Chondrocyte (in vitro differentiated cells): ENCODE measurements around the gene GAS2L3. TPM values are rescaled to one million over a fixed set of nuclear protein-coding genes. Genes with fewer than 3 reads are reported as not detected.
A peak's percentile ranks its signal among the peaks of the same experiment; 100 is the strongest.

ENCODE experiments used
- DNase-seq: peaks from one replicate; pipeline ENCODE4 v3.0.0; 2021; ENCODE audit warnings: mixed read lengths, low spot score
- H3K27ac Mint-ChIP-seq: one replicate; pipeline ENCODE4 v1.8.0; 2021; ENCODE audit warnings: mild to moderate bottlenecking, moderate library complexity, mixed read lengths; ENCODE audit not compliant: unreplicated experiment
- H3K27me3 Mint-ChIP-seq: 2 replicates; pipeline ENCODE4 v1.8.0; 2021; ENCODE audit warnings: low read depth, mixed read lengths
- H3K36me3 Mint-ChIP-seq: 2 replicates; pipeline ENCODE4 v1.8.0; 2021; ENCODE audit warnings: low read depth, mixed read lengths
- H3K4me1 Mint-ChIP-seq: 2 replicates; pipeline ENCODE4 v1.8.0; 2021; ENCODE audit warnings: low read depth, mild to moderate bottlenecking, mixed read lengths
- H3K4me3 Mint-ChIP-seq: one replicate; pipeline ENCODE4 v1.8.0; 2021; ENCODE audit warnings: mild to moderate bottlenecking, moderate library complexity, mixed read lengths; ENCODE audit not compliant: unreplicated experiment
- H3K9me3 Mint-ChIP-seq: 2 replicates; pipeline ENCODE4 v1.8.0; 2021; ENCODE audit warnings: low read depth, mixed read lengths
- total RNA-seq: library from RNA; stranded (reverse); gene quantifications from 3 replicates; pipeline ENCODE4 v1.2.1, GENCODE V29; 2021
- TF ChIP-seq, protein P1 (sequence below): fragments of 200-600 bp; sonication (generic); IDR thresholded peaks from 2 replicates; pipeline ENCODE4 v1.5.0; 2021; ENCODE audit warnings: antibody characterized with exemption, mild to moderate bottlenecking, moderate library complexity

GAS2L3 gene
- total RNA-seq, 1 donor from 2014 or later, result 6.3 TPM

GRCh38 chr12:100651694-100652093, 78.2 kb downstream of the GAS2L3 start:
- Mint-ChIP-seq H3K9me3 (no peaks in the 10 kb centered on the region), H3K4me3 (no peak overlapping the region), H3K4me1 (no peaks in the 10 kb centered on the region), H3K27ac (no peak overlapping the region), H3K36me3 (no peaks in the 10 kb centered on the region), H3K27me3 (peaks cover 2% of the 10 kb centered on the region)
- no peak for DNase-seq
- TF ChIP-seq, protein P1, sequence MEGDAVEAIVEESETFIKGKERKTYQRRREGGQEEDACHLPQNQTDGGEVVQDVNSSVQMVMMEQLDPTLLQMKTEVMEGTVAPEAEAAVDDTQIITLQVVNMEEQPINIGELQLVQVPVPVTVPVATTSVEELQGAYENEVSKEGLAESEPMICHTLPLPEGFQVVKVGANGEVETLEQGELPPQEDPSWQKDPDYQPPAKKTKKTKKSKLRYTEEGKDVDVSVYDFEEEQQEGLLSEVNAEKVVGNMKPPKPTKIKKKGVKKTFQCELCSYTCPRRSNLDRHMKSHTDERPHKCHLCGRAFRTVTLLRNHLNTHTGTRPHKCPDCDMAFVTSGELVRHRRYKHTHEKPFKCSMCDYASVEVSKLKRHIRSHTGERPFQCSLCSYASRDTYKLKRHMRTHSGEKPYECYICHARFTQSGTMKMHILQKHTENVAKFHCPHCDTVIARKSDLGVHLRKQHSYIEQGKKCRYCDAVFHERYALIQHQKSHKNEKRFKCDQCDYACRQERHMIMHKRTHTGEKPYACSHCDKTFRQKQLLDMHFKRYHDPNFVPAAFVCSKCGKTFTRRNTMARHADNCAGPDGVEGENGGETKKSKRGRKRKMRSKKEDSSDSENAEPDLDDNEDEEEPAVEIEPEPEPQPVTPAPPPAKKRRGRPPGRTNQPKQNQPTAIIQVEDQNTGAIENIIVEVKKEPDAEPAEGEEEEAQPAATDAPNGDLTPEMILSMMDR, result no peak

DNA sequence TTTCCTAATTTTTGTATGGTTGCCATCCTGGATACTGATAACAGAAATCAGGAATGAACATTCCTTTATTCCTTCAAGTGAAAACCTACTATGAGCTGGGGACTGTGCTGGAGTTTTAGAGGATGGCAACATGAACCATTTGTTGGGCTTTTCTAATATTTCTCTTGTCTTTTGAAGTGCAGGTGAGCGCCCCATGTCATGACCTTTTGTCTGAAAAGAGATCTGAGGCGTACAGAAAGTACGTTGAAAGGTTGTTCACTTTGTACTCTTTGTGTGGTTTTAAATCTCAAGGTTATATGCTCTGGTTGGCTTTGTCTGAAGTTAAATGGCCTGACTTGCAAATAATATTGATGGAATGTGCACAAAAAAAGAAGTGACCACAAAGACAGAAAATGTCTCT, 79.0 kb downstream of the GAS2L3 start:
- H3K4me1 Mint-ChIP-seq, result no peaks in the 10 kb centered on the region
- no peak overlapping the region for H3K27ac Mint-ChIP-seq
- peaks cover 1% of the 10 kb centered on the region for H3K36me3 Mint-ChIP-seq
- H3K27me3 Mint-ChIP-seq, result peaks cover 2% of the 10 kb centered on the region
- H3K9me3 Mint-ChIP-seq, result peaks cover 5% of the 10 kb centered on the region
- DNase-seq, result no peak
- H3K4me3 Mint-ChIP-seq, result no peak overlapping the region
- TF ChIP-seq, protein P1, result no peak

- no peak overlapping the region for H3K4me3 Mint-ChIP-seq
- H3K4me1 Mint-ChIP-seq, result peaks cover 3% of the 10 kb centered on the region
- no peak overlapping the region for H3K27ac Mint-ChIP-seq
- H3K9me3 Mint-ChIP-seq, result peaks cover 14% of the 10 kb centered on the region
- peaks cover 4% of the 10 kb centered on the region for H3K36me3 Mint-ChIP-seq
- no peak for DNase-seq
- TF ChIP-seq, protein P1, result no peak
- peaks cover 4% of the 10 kb centered on the region for H3K27me3 Mint-ChIP-seq
These were observed 82.7 kb downstream of the GAS2L3 start for GRCh38 chr12:100656141-100656540.

DNA sequence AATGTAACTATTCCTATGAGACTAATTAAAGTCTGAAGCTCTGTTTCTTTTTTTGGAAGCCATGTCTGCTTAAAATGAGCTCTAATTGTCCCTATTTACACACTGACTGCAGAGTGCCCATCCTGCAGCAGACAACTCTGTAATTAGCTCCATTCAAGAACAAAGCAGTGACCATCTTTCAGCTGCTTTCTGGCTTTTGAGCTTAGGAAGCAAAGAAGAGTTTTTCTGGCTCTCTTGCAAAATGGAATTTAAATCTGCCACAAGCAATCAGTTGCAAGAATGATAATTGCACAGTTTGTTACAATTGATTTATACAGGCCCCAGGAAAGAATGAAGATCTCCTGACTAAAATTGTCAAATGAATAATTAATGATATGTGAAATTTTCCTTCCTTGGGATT, 83.4 kb downstream of the GAS2L3 start:
- Mint-ChIP-seq H3K9me3 (peaks cover 14% of the 10 kb centered on the region), H3K4me1 (peaks cover 10% of the 10 kb centered on the region), H3K27me3 (peaks cover 4% of the 10 kb centered on the region), H3K36me3 (peaks cover 4% of the 10 kb centered on the region), H3K27ac (no peak overlapping the region), H3K4me3 (no peak overlapping the region)
- DNase-seq, result no peak
- TF ChIP-seq, protein P1, result no peak

DNA sequence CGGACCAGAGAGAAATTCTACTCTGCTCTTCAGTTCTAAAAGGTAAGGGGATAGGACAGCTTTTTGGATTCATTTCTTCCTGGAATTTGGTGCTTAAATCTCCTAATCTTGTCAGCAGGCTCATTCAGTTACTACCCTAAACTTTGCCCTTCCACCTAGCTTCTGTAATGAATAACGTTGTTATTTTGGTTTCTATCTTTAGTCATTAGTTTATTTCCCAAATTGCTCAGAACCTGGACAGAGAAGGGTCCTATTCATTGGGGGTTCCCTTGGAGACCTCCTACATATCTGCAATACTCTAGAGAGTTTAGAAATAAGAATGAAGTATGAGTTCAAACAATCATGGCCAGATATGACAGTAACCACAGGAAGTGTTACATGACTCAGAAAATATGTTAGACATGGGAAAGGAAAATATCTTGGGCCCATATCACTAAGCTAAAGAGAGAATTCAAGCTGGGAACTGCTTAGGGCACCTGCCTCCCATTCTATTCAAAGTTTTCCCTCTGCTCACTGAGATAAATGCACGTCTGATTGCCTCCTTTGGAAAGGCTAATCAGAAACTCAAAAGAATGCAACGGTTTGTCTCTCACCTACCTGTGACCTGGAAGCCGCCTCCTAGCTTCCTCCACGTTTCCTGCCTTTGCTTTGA, 87.9 kb downstream of the GAS2L3 start:
- peak overlapping the region; percentile 55 for H3K27ac Mint-ChIP-seq

More for the DNA sequence above, 87.9 kb downstream of the GAS2L3 start:
- H3K4me1 Mint-ChIP-seq, result peaks cover 12% of the 10 kb centered on the region
- H3K4me3 Mint-ChIP-seq, result no peak overlapping the region
- H3K36me3 Mint-ChIP-seq, result peaks cover 4% of the 10 kb centered on the region
- DNase-seq, result no peak
- H3K27me3 Mint-ChIP-seq, result peaks cover 7% of the 10 kb centered on the region
- TF ChIP-seq, protein P1, result no peak
- H3K9me3 Mint-ChIP-seq, result peaks cover 14% of the 10 kb centered on the region
